IPS DF 4.7 (cell line): Measurements from ENCODE around the gene TMEM256.
A peak's percentile ranks its signal among the peaks of the same experiment; 100 is the strongest.
"Not testable (repeated sequence)": the region's sequence is repeated elsewhere in the genome, so short reads cannot be mapped to it uniquely, and the experiment has no call there.

Experiments used
- DNase-seq: peaks from one replicate; pipeline ENCODE4 v3.0.0-alpha.2; 2013; ENCODE audit warnings: low spot score; ENCODE audit errors: extremely low read depth

TMEM256 gene

GRCh38 chr17:7384489-7385081 lies 19.3 kb downstream of the TMEM256 start:
- no peak for DNase-seq

- DNase-seq = no peak
These were observed 20.0 kb downstream of the TMEM256 start for GRCh38 chr17:7383742-7384488.

- no peak for DNase-seq
These were observed 20.5 kb downstream of the TMEM256 start for GRCh38 chr17:7383371-7383741.

- DNase-seq = no peak
These were observed 21.0 kb downstream of the TMEM256 start for GRCh38 chr17:7382901-7383300.

GRCh38 chr17:7380855-7381683 lies 22.8 kb downstream of the TMEM256 start, which contains the start of gene TNK1:
TNK1 (plus strand) TSS chr17:7381089; CDS start chr17:7382927, 1,838 bp downstream.
- no peak for DNase-seq

GRCh38 chr17:7380321-7380720 lies 23.6 kb downstream of the TMEM256 start:
- DNase-seq = no peak

GRCh38 chr17:7379134-7379533 lies 24.8 kb downstream of the TMEM256 start:
- no peak for DNase-seq

- no peak for DNase-seq
These were observed 29.5 kb downstream of the TMEM256 start for GRCh38 chr17:7374353-7374752.

- DNase-seq = no peak
These were observed 33.0 kb downstream of the TMEM256 start for GRCh38 chr17:7370853-7371252.

- no peak for DNase-seq
These were observed 34.1 kb downstream of the TMEM256 start for GRCh38 chr17:7369825-7370224.

- not testable (repeated sequence) for DNase-seq
These were observed 35.3 kb downstream of the TMEM256 start for GRCh38 chr17:7368599-7368994.

- DNase-seq = no peak
These were observed 35.8 kb downstream of the TMEM256 start for GRCh38 chr17:7367918-7368598.

GRCh38 chr17:7367083-7367482 lies 36.8 kb downstream of the TMEM256 start:
- DNase-seq = no peak

- DNase-seq = not testable (repeated sequence)
These were observed 37.9 kb downstream of the TMEM256 start for GRCh38 chr17:7365963-7366362.

GRCh38 chr17:7363311-7363710 lies 40.6 kb downstream of the TMEM256 start:
- no peak for DNase-seq

GRCh38 chr17:7361906-7362305 lies 42.0 kb downstream of the TMEM256 start:
- no peak for DNase-seq

GRCh38 chr17:7357381-7357780 lies 46.5 kb downstream of the TMEM256 start:
- no peak for DNase-seq

- DNase-seq = no peak
These were observed 47.1 kb downstream of the TMEM256 start for GRCh38 chr17:7356756-7357155.

GRCh38 chr17:7356072-7356549 lies 47.8 kb downstream of the TMEM256 start:
- peak; percentile 76 for DNase-seq

GRCh38 chr17:7355573-7355972 lies 48.3 kb downstream of the TMEM256 start:
- DNase-seq = no peak

- no peak for DNase-seq
These were observed 48.8 kb downstream of the TMEM256 start, which contains the start of gene TMEM95 for GRCh38 chr17:7355053-7355452. TMEM95 (plus strand) TSS chr17:7355156; CDS start chr17:7355205, 49 bp downstream.
